D341Med (cell line): ENCODE measurements around the gene RNF114.
"Not testable (repeated sequence)": the region's sequence is repeated elsewhere in the genome, so short reads cannot be mapped to it uniquely, and the experiment has no call there.

Experiments used
- DNase-seq: peaks from one replicate; pipeline ENCODE4 v3.0.0; 2012; ENCODE audit warnings: low spot score

Gene RNF114

GRCh38 chr20:49987015-49987867 is 51.0 kb downstream of the RNF114 start:
- DNase-seq, result peak; percentile 74

- no peak for DNase-seq
Measured at GRCh38 chr20:49987868-49988690, 51.9 kb downstream of the RNF114 start.

- no peak for DNase-seq
Measured at GRCh38 chr20:49989234-49990065, 53.3 kb downstream of the RNF114 start.

- DNase-seq, result no peak
Measured at GRCh38 chr20:49990271-49990720, 54.1 kb downstream of the RNF114 start.

- no peak for DNase-seq
Measured at GRCh38 chr20:49993301-49993751, 57.1 kb downstream of the RNF114 start.

GRCh38 chr20:49995586-49995985 is 59.4 kb downstream of the RNF114 start:
- DNase-seq, result no peak

GRCh38 chr20:49998478-49999188 is 62.4 kb downstream of the RNF114 start:
- not testable (repeated sequence) for DNase-seq

GRCh38 chr20:49999329-49999728 is 63.1 kb downstream of the RNF114 start:
- peak; percentile 22 for DNase-seq

GRCh38 chr20:50000548-50001222 is 64.5 kb downstream of the RNF114 start:
- DNase-seq, result not testable (repeated sequence)

- DNase-seq, result no peak
Measured at GRCh38 chr20:50001784-50002311, 65.7 kb downstream of the RNF114 start.

- DNase-seq, result no peak
Measured at GRCh38 chr20:50003253-50003656, 67.1 kb downstream of the RNF114 start.
